Stimulated activated naive CD4-positive, alpha-beta T cell (primary cell): ENCODE measurements around the gene WIPI1.
"Not testable (repeated sequence)": the region's sequence is repeated elsewhere in the genome, so short reads cannot be mapped to it uniquely, and the experiment has no call there.

Experiments
- DNase-seq, 6 experiments: peaks; one replicate each; lab custom pipeline; 2025; lab: John Stamatoyannopoulos, UW

WIPI1 gene

GRCh38 chr17:68457168-68457538 lies at the start of gene WIPI1:
TSS of gene WIPI1 (minus strand) at chr17:68457496. CDS start at chr17:68457421, 75 bp downstream.
- DNase-seq: no peak

GRCh38 chr17:68505951-68506350 lies 48.7 kb upstream of the WIPI1 start:
- DNase-seq: no peak

- no peak for DNase-seq
Measured at GRCh38 chr17:68501074-68501473, 43.8 kb upstream of the WIPI1 start.

- DNase-seq: no peak
Measured at GRCh38 chr17:68499587-68499986, 42.3 kb upstream of the WIPI1 start.

- DNase-seq: no peak
Measured at GRCh38 chr17:68498479-68499326, 41.4 kb upstream of the WIPI1 start.

GRCh38 chr17:68497885-68498319 lies 40.6 kb upstream of the WIPI1 start:
- DNase-seq: no peak

- DNase-seq: no peak
Measured at GRCh38 chr17:68495081-68495480, 37.8 kb upstream of the WIPI1 start.

GRCh38 chr17:68492394-68493054 lies 35.2 kb upstream of the WIPI1 start:
- DNase-seq: not testable (repeated sequence)

- no peak for DNase-seq
Measured at GRCh38 chr17:68491381-68492231, 34.3 kb upstream of the WIPI1 start.

- DNase-seq: no peak
Measured at GRCh38 chr17:68489919-68490318, 32.6 kb upstream of the WIPI1 start.

GRCh38 chr17:68484458-68484857 lies 27.2 kb upstream of the WIPI1 start:
- DNase-seq: no peak

GRCh38 chr17:68482576-68483041 lies 25.3 kb upstream of the WIPI1 start:
- no peak for DNase-seq

GRCh38 chr17:68480885-68481284 lies 23.6 kb upstream of the WIPI1 start:
- DNase-seq: no peak

GRCh38 chr17:68470961-68471360 lies 13.7 kb upstream of the WIPI1 start:
- no peak for DNase-seq

- DNase-seq: no peak
Measured at GRCh38 chr17:68468788-68469187, 11.5 kb upstream of the WIPI1 start.

GRCh38 chr17:68468334-68468733 lies 11.0 kb upstream of the WIPI1 start:
- no peak for DNase-seq

GRCh38 chr17:68463211-68464019 lies 6.1 kb upstream of the WIPI1 start:
- no peak for DNase-seq

- DNase-seq: peak; percentile 28 to 82 (median 63)
Measured at GRCh38 chr17:68462381-68463210, 5.3 kb upstream of the WIPI1 start.

GRCh38 chr17:68461589-68461988 lies 4.3 kb upstream of the WIPI1 start:
- no peak for DNase-seq

- no peak for DNase-seq
Measured at GRCh38 chr17:68461122-68461539, 3.8 kb upstream of the WIPI1 start.
